D721Med (cell line): ENCODE measurements around the gene OXGR1.

Experiments used
- DNase-seq: peaks from one replicate; pipeline ENCODE4 v3.0.0; 2011; ENCODE audit warnings: low spot score; ENCODE audit not compliant: insufficient read length
- FAIRE-seq: peaks from 2 replicates; lab custom pipeline; 2011; peaks lifted over from hg19 to GRCh38; lab: Jason Lieb, UNC
- CTCF ChIP-seq: IDR thresholded peaks from 2 replicates; pipeline ENCODE4 v1.5.1; 2012; ENCODE audit warnings: mild to moderate bottlenecking, control low read depth; ENCODE audit not compliant: insufficient read depth; ENCODE audit errors: missing control alignments

The OXGR1 gene

DNA sequence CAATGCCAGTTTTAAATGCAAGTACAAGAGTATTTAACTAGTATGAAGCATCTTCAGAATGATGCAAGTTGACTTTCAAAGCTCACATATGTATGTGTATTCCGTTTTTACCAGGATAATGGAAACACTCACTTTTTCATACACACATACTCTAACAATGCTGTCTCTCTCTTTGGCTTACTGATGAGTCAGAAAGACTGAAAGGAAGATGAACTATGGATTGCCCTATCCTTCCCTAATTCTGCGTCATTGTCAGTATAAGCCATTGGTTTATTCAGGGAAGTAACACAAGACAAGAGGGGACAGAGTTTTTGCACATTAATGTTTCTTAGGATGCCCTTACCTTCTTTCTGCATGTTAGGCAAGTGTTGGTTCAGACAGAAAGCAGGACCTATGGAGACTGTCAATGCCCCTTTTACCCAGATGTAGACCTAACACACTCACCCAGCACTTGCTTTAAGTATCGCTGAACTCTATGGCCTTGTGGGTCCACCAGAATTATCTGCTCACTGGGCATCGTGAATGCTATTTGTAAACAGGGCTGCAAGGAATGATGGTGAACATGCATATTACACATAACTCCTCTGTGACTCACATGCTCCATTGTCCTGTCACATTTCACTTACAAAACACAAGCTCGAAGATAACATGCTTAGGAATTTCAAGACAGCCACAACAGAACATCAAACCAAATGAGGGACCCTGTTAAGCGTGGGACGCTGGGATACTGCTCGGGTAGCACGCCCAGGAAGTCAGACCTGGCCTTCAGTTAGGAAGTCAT, 10.0 kb upstream of the OXGR1 start:
- no peak for TF ChIP-seq CTCF
- DNase-seq (no peak), FAIRE-seq (no peak)

- DNase-seq, result no peak
- TF ChIP-seq CTCF, result no peak
- FAIRE-seq, result peak; percentile 58
These were observed 8.8 kb upstream of the OXGR1 start for GRCh38 chr13:97003071-97003470.

DNA sequence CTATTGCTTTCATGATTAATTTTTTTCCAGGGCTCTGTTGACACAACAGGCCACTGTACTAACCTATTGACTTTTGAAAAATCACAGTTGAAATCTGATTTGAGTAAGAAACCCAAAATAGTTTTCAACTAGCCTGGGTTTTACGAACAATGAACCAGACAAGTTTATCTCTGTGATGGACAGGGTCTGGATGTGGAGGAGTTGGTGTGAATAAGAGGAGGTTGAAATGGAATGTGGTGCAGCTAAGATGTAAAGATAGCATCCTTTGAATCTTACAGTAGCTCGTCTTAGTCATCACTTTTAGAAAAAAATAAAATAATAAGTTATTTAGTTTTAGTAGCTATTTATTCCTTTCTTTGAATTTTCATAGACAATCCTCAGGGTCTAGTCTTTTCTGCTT, 8.3 kb upstream of the OXGR1 start:
- TF ChIP-seq CTCF, result no peak
- DNase-seq (no peak), FAIRE-seq (no peak)

DNA sequence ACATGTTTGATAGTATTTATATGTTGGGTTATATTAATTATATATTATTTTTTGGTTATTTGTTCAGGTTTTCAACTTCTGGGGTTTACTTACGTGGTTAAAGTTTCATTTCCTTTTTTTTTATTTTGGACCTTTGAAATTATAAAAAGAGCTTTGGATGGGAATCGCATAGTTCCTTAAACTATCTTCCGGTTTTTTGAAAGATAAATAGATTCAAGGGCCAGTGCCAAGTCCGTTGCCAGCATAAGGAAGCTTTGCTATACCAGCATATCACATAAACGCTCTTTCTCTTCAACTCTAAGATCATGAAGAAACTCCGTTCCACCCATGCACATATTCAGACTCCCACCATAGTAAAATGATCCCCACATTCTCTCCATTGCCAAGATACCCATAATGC, 7.4 kb upstream of the OXGR1 start:
- DNase-seq, result no peak
- no peak for TF ChIP-seq CTCF
- no peak for FAIRE-seq

DNA sequence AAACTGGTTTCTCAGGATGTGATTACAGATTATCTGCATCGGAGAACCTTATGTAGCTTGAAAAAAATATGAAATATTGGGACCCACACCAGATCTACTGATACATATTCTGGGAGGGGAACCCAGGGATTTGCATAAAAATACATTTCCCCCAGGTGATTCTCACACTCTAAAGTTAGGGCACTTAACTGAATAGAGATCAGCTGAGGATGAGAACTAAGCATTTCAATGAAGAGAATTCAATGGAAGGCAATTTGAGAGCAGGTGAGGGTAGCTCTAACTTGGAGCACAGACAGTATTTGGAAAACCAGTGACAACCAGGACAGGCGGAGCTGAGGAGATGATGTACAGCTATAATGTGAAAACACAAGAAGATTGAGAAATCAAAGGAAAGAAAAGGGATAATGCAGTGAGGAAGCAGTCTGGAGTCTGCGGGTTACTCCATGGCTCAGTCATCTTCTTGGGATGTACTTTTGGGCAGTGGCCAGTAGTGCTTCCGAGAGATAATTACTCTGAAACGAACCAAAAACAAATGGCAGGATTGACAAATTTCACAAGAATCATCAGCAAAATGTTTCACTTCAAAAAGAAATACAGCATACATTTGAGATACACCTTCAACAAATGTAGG, 6.1 kb upstream of the OXGR1 start:
- DNase-seq (no peak), FAIRE-seq (no peak)
- TF ChIP-seq CTCF, result no peak

DNA sequence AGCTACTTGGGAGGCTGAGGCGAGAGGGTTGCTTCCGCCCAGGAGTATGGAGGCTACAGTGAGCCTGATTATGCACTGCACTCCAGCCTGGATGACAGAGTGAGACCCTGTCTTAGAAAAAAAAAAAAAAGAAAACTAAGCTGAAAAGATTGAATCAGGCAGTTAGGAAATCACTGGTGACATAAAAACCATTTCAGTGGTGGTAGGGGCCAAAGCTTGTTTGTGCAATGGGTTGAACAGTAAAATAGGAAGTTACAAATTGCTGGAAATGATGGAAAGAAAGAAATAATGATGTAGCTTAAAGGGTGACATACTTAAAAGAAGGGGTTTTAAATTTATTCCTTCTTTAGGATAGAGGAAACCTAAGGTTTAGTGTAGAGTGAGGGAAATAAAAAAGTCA, 4.8 kb upstream of the OXGR1 start:
- no peak for DNase-seq
- FAIRE-seq, result no peak
- TF ChIP-seq CTCF, result no peak

DNA sequence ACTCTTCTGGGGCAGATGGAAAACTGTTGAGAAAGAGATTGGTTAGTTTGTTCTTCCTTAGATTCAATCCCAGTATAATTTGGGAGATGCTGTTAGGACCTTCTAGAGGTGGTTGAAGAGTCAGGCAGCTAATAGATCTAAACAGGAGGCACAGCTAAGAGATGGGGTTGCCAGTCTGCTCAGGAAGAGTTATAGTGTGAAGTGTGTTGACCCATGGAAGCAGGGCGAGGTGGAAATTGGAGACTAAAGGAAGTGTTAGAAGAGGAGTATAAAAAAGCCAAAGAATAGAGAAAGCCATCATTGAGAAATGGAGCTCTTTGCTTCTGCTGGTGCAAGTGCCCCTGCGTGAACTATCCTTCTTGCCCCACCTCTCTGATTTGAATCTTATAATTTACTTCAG, 3.8 kb upstream of the OXGR1 start:
- TF ChIP-seq CTCF, result no peak
- DNase-seq (no peak), FAIRE-seq (no peak)
